ENCODE results near the gene PROM2. TPM values are rescaled to one million over a fixed set of nuclear protein-coding genes. Genes with fewer than 3 reads are reported as not detected.

The PROM2 gene
- total RNA-seq, 1 donor from 2014 or later: 14.2 TPM

GRCh38 chr2:95329891-95330793, 55.9 kb downstream of the PROM2 start:
- no peak for DNase-seq (ENCODE audit: low spot score, unreplicated experiment)
- H3K36me3 Mint-ChIP-seq (ENCODE audit: insufficient read depth): no peaks in the 10 kb centered on the region
- H3K9me3 Mint-ChIP-seq (ENCODE audit: low read depth): no peaks in the 10 kb centered on the region
- peaks cover 47% of the 10 kb centered on the region for H3K27me3 Mint-ChIP-seq
- no peak overlapping the region for H3K4me3 Mint-ChIP-seq (ENCODE audit: low read depth)
- H3K4me1 Mint-ChIP-seq (ENCODE audit: low read depth): peaks cover 13% of the 10 kb centered on the region
- no peak overlapping the region for H3K27ac Mint-ChIP-seq
- no peak for TF ChIP-seq CTCF (IDR thresholded peaks at IDR 0.05; ENCODE audit: unreplicated experiment)

GRCh38 chr2:95330794-95331338, 56.6 kb downstream of the PROM2 start:
- peaks cover 53% of the 10 kb centered on the region for H3K27me3 Mint-ChIP-seq
- H3K9me3 Mint-ChIP-seq (ENCODE audit: low read depth): no peaks in the 10 kb centered on the region
- no peak overlapping the region for H3K27ac Mint-ChIP-seq
- H3K4me1 Mint-ChIP-seq (ENCODE audit: low read depth): peaks cover 13% of the 10 kb centered on the region
- TF ChIP-seq CTCF (IDR thresholded peaks at IDR 0.05; ENCODE audit: unreplicated experiment): no peak
- H3K4me3 Mint-ChIP-seq (ENCODE audit: low read depth): no peak overlapping the region
- H3K36me3 Mint-ChIP-seq (ENCODE audit: insufficient read depth): no peaks in the 10 kb centered on the region
- DNase-seq (ENCODE audit: low spot score, unreplicated experiment): no peak

- DNase-seq (ENCODE audit: low spot score, unreplicated experiment): no peak
- no peaks in the 10 kb centered on the region for H3K9me3 Mint-ChIP-seq (ENCODE audit: low read depth)
- H3K4me1 Mint-ChIP-seq (ENCODE audit: low read depth): peaks cover 13% of the 10 kb centered on the region
- no peak overlapping the region for H3K4me3 Mint-ChIP-seq (ENCODE audit: low read depth)
- peaks cover 59% of the 10 kb centered on the region for H3K27me3 Mint-ChIP-seq
- no peak overlapping the region for H3K27ac Mint-ChIP-seq
- no peaks in the 10 kb centered on the region for H3K36me3 Mint-ChIP-seq (ENCODE audit: insufficient read depth)
- no peak for TF ChIP-seq CTCF (IDR thresholded peaks at IDR 0.05; ENCODE audit: unreplicated experiment)
Measured at GRCh38 chr2:95331606-95332005, 57.4 kb downstream of the PROM2 start.

GRCh38 chr2:95332036-95332435, 57.8 kb downstream of the PROM2 start:
- TF ChIP-seq CTCF (IDR thresholded peaks at IDR 0.05; ENCODE audit: unreplicated experiment): no peak
- Mint-ChIP-seq H3K4me3 (ENCODE audit: low read depth) (no peak overlapping the region), H3K27ac (no peak overlapping the region), H3K4me1 (ENCODE audit: low read depth) (peaks cover 13% of the 10 kb centered on the region), H3K9me3 (ENCODE audit: low read depth) (no peaks in the 10 kb centered on the region), H3K27me3 (peaks cover 63% of the 10 kb centered on the region), H3K36me3 (ENCODE audit: insufficient read depth) (no peaks in the 10 kb centered on the region)
- no peak for DNase-seq (ENCODE audit: low spot score, unreplicated experiment)

- H3K9me3 Mint-ChIP-seq (ENCODE audit: low read depth): no peaks in the 10 kb centered on the region
- no peaks in the 10 kb centered on the region for H3K36me3 Mint-ChIP-seq (ENCODE audit: insufficient read depth)
- no peak overlapping the region for H3K4me3 Mint-ChIP-seq (ENCODE audit: low read depth)
- DNase-seq (ENCODE audit: low spot score, unreplicated experiment): no peak
- H3K4me1 Mint-ChIP-seq (ENCODE audit: low read depth): peaks cover 13% of the 10 kb centered on the region
- H3K27ac Mint-ChIP-seq: no peak overlapping the region
- peaks cover 65% of the 10 kb centered on the region for H3K27me3 Mint-ChIP-seq
- no peak for TF ChIP-seq CTCF (IDR thresholded peaks at IDR 0.05; ENCODE audit: unreplicated experiment)
Measured at GRCh38 chr2:95333056-95333455, 58.8 kb downstream of the PROM2 start.

Data from progenitor cell of endocrine pancreas (in vitro differentiated cells).